ENCODE data around the gene NDE1.

Gene NDE1

GRCh38 chr16:15621889-15622288 lies 28.2 kb upstream of the NDE1 start:
- no peak overlapping the region for H2AFZ ChIP-seq (ENCODE audit: low read length)
- H3K4me3 ChIP-seq (ENCODE audit: low read length), result no peak overlapping the region
- no peak for TF ChIP-seq EZH2phosphoT487 (IDR thresholded peaks at IDR 0.05; ENCODE audit: low read length)
- no peak for TF ChIP-seq EZH2 (optimal IDR thresholded peaks at IDR 0.05; ENCODE audit: low read depth, low read length)
- no peaks in the 10 kb centered on the region for H3K79me2 ChIP-seq (ENCODE audit: low read length)
- H3K4me2 ChIP-seq (ENCODE audit: low read depth, low read length), result no peak overlapping the region
- H3K9me2 ChIP-seq (replicated peaks; ENCODE audit: insufficient read depth, low read length), result no peaks in the 10 kb centered on the region
- H3K27ac ChIP-seq (ENCODE audit: low read length), result no peak overlapping the region
- H3K27me3 ChIP-seq (replicated peaks; ENCODE audit: insufficient read depth, low read length), result no peaks in the 10 kb centered on the region
- no peaks in the 10 kb centered on the region for H3F3A ChIP-seq (ENCODE audit: insufficient read depth, low read length)
- no peak overlapping the region for H3K9ac ChIP-seq (ENCODE audit: low read length)
- DNase-seq, result no peak
- no peaks in the 10 kb centered on the region for H3K4me1 ChIP-seq (ENCODE audit: low read length)
- H4K20me1 ChIP-seq (ENCODE audit: insufficient read depth, low read length), result no peaks in the 10 kb centered on the region
- no peaks in the 10 kb centered on the region for H3K9me3 ChIP-seq (replicated peaks; ENCODE audit: insufficient read depth, low read length)
- H3K36me3 ChIP-seq (replicated peaks; ENCODE audit: insufficient read depth, low read length), result 0 out of 2 replicates have a peak, but pooled peaks cover 13% of the 10 kb centered on the region

DNA sequence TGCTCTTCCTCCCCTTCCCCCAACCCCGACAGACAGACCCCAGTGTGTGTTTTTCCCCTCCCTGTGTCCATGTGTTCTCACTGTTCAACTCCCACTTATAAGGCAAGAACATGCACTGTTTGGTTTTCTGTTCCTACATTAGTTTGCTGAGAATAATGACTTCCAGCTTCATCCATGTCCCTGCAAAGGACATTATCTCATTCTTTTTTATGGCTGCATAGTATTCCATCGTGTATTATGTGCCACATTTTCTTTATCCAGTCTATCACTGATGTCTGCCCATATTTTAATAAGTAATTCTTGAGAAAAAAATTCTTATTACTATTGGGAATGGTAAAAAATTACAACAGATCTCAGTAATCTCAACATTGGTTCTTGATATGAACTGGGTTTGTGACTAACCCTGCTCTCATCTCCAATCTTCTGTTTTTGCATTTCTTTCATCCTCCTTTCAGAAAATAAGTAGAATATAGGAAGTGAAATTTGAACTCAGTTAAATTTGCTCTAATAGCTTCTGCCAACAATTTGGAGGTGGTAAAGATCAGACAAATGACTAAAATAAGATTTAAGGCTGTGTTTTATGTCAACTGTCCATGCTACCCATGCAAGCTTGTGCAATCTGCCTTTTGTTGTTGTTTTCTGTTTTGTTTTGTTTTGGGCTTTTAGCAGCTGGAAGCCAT lies 18.2 kb upstream of the NDE1 start:
- H2AFZ ChIP-seq (ENCODE audit: low read length), result no peak overlapping the region
- no peaks in the 10 kb centered on the region for H3K27me3 ChIP-seq (replicated peaks; ENCODE audit: insufficient read depth, low read length)
- TF ChIP-seq EZH2phosphoT487 (IDR thresholded peaks at IDR 0.05; ENCODE audit: low read length) (no peak), CTCF (IDR thresholded peaks at IDR 0.05; ENCODE audit: low read length) (no peak), EZH2 (optimal IDR thresholded peaks at IDR 0.05; ENCODE audit: low read depth, low read length) (no peak)
- H4K20me1 ChIP-seq (ENCODE audit: insufficient read depth, low read length), result no peaks in the 10 kb centered on the region
- 0 out of 2 replicates have a peak, but pooled peaks cover 3% of the 10 kb centered on the region for H3K36me3 ChIP-seq (replicated peaks; ENCODE audit: insufficient read depth, low read length)
- H3K9ac ChIP-seq (ENCODE audit: low read length), result no peak overlapping the region
- H3K4me1 ChIP-seq (ENCODE audit: low read length), result no peaks in the 10 kb centered on the region
- no peaks in the 10 kb centered on the region for H3K9me3 ChIP-seq (replicated peaks; ENCODE audit: insufficient read depth, low read length)
- H3K27ac ChIP-seq (ENCODE audit: low read length), result no peak overlapping the region
- no peaks in the 10 kb centered on the region for H3F3A ChIP-seq (ENCODE audit: insufficient read depth, low read length)
- no peaks in the 10 kb centered on the region for H3K9me2 ChIP-seq (replicated peaks; ENCODE audit: insufficient read depth, low read length)
- no peak overlapping the region for H3K4me2 ChIP-seq (ENCODE audit: low read depth, low read length)
- no peak for DNase-seq
- H3K79me2 ChIP-seq (ENCODE audit: low read length), result peaks cover 7% of the 10 kb centered on the region; the same call in 1 of the 2 replicates
- no peak overlapping the region for H3K4me3 ChIP-seq (ENCODE audit: low read length)

GRCh38 chr16:15635926-15636325 lies 14.1 kb upstream of the NDE1 start:
- H3K9ac ChIP-seq (ENCODE audit: low read length), result no peak overlapping the region
- H3K9me2 ChIP-seq (replicated peaks; ENCODE audit: insufficient read depth, low read length), result no peaks in the 10 kb centered on the region
- H3K4me2 ChIP-seq (ENCODE audit: low read depth, low read length), result no peak overlapping the region
- no peaks in the 10 kb centered on the region for H3K9me3 ChIP-seq (replicated peaks; ENCODE audit: insufficient read depth, low read length)
- no peak for TF ChIP-seq EZH2phosphoT487 (IDR thresholded peaks at IDR 0.05; ENCODE audit: low read length)
- 0 out of 2 replicates have a peak, but pooled peaks cover 3% of the 10 kb centered on the region for H3K36me3 ChIP-seq (replicated peaks; ENCODE audit: insufficient read depth, low read length)
- H3K27me3 ChIP-seq (replicated peaks; ENCODE audit: insufficient read depth, low read length), result no peaks in the 10 kb centered on the region
- 0 out of 2 replicates have a peak, but pooled peaks cover 4% of the 10 kb centered on the region for H3K4me1 ChIP-seq (ENCODE audit: low read length)
- no peaks in the 10 kb centered on the region for H3F3A ChIP-seq (ENCODE audit: insufficient read depth, low read length)
- no peak for DNase-seq
- peaks cover 18% of the 10 kb centered on the region for H3K79me2 ChIP-seq (ENCODE audit: low read length)
- no peak overlapping the region for H2AFZ ChIP-seq (ENCODE audit: low read length)
- no peak overlapping the region for H3K27ac ChIP-seq (ENCODE audit: low read length)
- H3K4me3 ChIP-seq (ENCODE audit: low read length), result no peak overlapping the region
- no peaks in the 10 kb centered on the region for H4K20me1 ChIP-seq (ENCODE audit: insufficient read depth, low read length)

DNA sequence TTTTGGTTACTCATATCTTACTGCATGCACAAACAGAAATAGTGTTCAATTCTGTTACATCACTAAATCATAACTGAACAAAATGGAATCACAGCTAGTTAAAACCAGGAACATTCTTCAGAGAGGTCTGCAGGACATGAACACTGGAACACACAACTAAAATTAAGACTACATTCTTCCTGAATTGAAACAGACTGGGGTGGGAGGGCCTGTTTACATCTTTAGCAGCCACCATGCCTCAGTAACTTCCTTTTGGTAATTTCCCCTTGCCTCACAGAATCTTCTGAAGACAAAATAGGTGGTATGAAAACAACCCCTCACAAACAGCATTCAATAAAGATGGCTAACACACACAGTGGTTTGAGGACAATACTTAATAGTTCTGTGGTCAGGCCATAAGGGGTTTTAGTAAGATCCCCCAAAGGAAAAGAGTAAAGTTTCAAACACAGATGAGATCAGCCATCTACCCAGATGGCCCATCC lies 13.6 kb upstream of the NDE1 start:
- Histone ChIP-seq H3K27me3 (replicated peaks; ENCODE audit: insufficient read depth, low read length) (no peaks in the 10 kb centered on the region), H2AFZ (ENCODE audit: low read length) (no peak overlapping the region), H3K4me1 (ENCODE audit: low read length) (peaks cover 8% of the 10 kb centered on the region; the same call in 1 of the 2 replicates), H3K9ac (ENCODE audit: low read length) (no peak overlapping the region), H3K36me3 (replicated peaks; ENCODE audit: insufficient read depth, low read length) (0 out of 2 replicates have a peak, but pooled peaks cover 3% of the 10 kb centered on the region), H3K79me2 (ENCODE audit: low read length) (peaks cover 23% of the 10 kb centered on the region), H3F3A (ENCODE audit: insufficient read depth, low read length) (peaks cover 1% of the 10 kb centered on the region; the same call in 1 of the 2 replicates), H3K9me2 (replicated peaks; ENCODE audit: insufficient read depth, low read length) (no peaks in the 10 kb centered on the region), H3K4me3 (ENCODE audit: low read length) (no peak overlapping the region), H3K4me2 (ENCODE audit: low read depth, low read length) (no peak overlapping the region), H3K27ac (ENCODE audit: low read length) (no peak overlapping the region), H3K9me3 (replicated peaks; ENCODE audit: insufficient read depth, low read length) (no peaks in the 10 kb centered on the region), H4K20me1 (ENCODE audit: insufficient read depth, low read length) (no peaks in the 10 kb centered on the region)
- DNase-seq, result no peak
- TF ChIP-seq CTCF (IDR thresholded peaks at IDR 0.05; ENCODE audit: low read length) (no peak), EZH2phosphoT487 (IDR thresholded peaks at IDR 0.05; ENCODE audit: low read length) (no peak), EZH2 (optimal IDR thresholded peaks at IDR 0.05; ENCODE audit: low read depth, low read length) (no peak)
